NCI-H2029 (cell line): ENCODE results near the gene MB.

Source experiments
- DNase-seq: peaks from one replicate; lab custom pipeline; 2025; lab: John Stamatoyannopoulos, UW

MB gene

GRCh38 chr22:35593891-35594470, 23.1 kb downstream of the MB start:
- DNase-seq = no peak

DNA sequence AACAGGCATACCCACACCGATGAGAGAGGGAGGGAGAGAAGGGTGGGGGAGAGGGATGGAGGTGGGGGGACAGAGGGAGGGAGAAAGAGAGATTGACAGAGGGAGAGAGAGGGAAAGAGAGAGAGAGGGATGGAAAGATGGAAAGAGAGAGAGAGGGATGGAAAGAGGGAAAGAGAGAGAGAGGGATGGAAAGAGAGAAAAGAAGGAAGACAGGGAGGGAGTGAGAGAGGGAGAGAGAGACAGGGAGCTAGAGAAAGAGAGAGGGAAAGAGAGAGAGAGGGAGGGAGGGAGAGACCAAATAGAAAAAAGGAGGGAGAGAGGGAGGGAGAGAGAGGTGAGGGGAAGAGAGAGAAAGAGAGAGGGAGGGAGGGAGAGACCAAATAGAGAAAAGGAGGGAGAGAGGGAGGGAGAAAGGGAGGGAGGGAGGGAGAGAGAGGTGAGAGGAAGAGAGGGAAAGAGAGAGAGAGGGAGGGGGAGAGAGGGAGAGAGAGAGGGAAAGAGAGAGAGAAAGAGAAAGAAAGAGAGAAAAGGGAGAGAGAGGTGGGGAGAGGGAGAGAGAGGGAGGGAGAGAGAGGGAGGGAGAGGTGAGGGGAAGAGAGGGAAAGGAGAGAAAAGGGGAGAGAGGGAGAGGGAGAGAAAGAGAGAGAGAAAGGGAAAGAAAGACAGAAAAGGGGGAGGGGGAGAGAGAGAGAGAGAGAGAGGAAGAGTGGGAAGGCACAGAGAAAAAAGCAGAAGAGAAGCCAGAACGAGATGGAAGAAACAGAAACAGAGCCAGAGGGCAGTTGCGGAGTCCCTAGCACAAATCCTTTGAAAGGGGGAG, 23.8 kb downstream of the MB start:
- no peak for DNase-seq

- no peak for DNase-seq
Measured at GRCh38 chr22:35592418-35592967, 24.6 kb downstream of the MB start.

- DNase-seq = no peak
Measured at GRCh38 chr22:35591714-35592417, 25.3 kb downstream of the MB start.

DNA sequence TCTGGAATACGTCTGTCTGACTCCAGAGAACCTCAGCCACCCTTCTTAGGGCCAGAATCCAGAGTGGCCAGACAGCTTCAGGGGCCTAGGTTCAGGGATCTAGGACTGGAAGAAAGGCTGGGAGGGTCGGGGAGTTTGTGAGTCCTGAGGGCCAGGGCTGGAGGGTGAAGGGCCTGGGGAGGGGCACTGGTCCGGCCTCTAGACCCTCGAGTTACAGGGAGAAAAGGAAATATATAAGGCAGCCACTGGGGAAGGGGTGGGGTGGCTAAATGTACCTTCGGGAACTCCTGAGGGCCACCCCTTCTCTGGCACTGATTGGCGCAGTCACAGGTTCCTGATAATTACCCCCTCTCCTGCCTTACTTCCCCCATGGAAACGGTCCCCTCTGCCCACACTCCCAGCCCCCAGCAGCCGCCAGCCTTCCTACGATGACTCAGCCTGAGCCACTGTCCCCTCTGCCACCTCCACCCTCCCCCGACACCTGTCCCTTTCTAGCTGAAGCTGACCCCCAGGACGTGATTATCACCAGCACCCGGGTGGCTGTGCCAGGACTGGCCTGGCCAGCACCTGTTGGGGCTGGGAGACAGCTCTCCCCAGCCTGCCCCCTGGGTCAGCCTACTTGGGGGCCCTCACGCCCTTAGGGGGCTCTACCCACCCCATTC, 26.4 kb downstream of the MB start:
- no peak for DNase-seq

DNA sequence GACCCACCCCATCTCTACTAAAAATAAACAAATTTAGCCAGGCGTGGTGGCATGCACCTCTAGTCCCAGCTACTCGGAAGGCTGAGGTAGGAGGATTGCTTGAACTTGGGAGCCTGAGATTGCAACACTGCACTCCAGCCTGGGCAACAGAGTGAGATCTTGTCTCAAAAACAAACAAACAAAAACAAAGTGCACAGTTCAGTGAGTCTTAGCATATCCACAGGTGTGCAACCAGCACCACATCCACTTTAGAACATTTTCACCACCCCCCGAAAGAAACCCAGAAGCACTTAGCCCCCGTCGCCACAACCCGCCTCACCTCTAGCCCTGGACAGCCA, 27.4 kb downstream of the MB start:
- DNase-seq = no peak

GRCh38 chr22:35589071-35589755, 27.9 kb downstream of the MB start:
- DNase-seq = no peak

DNA sequence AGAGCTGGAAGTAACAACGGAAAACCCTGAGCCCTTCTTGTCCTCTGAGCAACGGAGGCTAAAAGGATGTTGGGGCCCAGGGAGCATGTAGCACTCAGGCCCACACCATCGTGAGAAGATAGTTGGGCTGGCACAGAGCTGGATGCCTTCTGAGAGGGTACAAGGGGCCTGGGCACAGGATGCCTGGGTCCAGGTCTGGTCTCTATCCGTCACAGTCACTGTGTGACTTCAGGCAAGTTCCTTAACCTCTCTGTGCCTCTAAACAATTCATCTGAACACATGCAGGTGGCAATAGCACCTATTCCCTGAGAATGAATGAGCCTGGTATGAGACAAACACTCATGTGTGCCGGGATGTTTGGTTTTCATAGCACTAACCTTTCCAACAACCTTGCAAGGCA, 29.2 kb downstream of the MB start:
- no peak for DNase-seq

DNA sequence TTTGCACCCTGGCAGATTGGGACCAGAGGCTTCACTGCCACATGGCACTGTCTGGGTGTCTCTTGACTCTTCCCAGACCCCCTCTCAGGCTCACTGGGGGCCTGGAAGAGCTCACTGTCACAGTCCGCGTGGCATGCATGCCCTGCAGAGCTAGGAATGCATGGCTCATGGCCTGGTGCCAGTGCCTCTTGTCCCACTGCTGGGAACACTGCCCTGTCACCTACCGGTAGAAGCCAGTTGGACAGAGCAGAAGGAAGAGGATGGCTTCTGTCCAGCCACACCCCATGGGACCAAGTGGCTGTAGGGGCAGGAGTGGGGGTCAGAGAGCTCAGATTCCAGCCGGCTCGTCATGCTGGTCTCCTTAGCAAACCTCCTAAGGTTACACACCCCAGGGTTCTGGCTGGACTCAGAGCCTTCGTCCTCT, 29.7 kb downstream of the MB start:
- DNase-seq = peak; percentile 71

- DNase-seq = no peak
Measured at GRCh38 chr22:35586771-35587170, 30.4 kb downstream of the MB start.

DNA sequence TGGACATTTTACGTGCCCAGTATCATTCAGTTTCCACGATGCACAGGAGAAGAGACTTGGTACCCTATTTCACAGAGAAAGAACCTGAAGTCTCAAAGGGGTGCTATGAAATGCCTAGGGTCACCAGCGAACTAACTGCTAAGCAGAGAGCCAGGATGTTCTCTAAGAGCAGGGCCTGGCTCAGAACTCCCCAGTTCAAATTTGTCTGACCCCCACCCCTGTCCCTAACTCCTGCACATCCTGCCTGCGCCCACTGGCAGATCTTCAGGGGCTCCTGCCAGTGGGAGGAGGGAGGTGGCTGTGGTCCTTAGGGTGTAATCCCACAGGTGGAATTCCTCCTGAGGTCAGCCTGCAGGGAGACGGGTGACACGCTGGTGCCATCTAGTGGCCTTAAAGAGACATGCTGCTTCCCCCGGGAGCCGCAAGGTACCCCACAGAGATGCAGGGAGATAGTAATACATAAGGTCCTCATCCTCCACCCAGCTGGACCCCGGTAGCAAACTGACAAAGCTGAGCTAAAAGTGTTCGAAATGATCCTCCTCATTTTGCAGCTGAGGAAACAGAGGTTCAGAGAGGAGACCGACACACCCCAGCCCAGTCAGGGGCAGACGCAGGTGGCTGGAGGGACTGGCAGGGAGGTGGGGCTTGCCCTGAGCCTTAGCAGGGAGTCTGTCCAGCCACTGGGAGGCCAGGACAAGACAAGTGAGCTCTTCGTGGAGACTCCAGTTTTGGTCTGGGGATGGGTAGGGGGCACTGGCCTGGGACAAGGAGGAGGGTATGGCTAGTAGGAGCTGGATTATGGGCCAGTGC, 34.1 kb downstream of the MB start:
- DNase-seq = peak; percentile 43

DNA sequence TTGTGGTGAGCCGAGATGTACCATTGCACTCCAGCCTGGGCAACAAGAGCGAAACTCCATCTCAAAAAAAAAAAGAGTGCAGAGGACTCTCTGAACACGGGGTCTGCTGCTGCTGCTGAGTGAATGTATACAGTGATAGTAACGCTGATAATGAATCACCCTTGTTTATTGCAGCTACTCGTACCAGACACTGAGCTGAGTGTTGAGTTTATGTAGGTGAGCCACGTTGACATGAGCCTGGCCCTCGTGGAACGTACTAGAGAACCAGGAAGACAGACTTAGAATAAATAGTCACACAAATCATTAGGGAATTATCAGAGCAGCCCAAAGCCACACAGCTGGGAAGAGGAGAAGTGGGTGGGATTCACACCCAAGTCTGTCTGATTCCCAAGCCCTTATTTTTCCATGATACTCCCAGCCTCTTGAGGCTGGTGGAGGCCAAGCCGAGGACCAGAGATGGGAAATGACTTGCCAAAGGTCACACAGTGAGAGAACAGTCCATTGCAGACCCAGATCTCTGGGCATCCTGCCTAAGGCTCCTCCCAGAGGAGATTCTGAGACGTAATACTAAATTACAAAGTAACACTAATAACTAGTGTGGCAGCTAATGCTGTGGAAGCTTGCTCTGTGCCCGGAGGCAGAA, 34.8 kb downstream of the MB start:
- no peak for DNase-seq

GRCh38 chr22:35581023-35581413, 36.1 kb downstream of the MB start:
- DNase-seq = no peak

DNA sequence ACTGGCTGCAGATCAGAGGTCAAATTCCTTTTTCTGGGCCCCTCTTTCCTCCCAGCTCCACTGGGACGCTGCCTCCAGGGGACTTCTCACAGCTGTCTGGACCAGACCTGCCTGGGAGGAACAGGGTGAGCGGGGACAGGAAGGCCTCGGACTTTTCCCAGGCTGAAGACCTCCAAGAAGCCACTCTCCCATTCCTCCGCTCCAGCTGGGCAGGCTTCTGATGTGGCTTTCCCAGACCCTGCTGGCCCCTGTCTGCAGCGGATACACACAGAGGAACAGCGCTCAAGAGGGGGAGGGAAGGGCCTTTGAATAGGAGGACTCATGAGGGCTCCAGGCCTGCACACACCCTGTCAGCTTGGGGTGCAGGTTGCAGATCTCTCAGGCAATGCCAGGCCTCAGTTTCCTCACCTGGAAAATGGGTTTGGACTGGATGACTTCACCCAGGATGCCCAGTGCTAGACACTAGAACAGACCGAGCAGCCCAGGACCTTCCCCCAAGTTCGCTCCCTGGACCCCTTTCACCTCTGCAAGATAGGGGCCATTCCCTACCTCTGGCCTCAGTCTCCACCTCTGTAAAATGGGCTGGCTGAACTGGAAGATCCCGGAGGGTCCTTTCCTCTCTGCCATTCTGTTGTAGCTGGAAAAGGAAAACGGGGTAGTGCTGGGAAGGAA, 36.6 kb downstream of the MB start:
- no peak for DNase-seq

GRCh38 chr22:35578836-35579575, 38.1 kb downstream of the MB start:
- DNase-seq = no peak

- no peak for DNase-seq
Measured at GRCh38 chr22:35577799-35578659, 39.1 kb downstream of the MB start.

DNA sequence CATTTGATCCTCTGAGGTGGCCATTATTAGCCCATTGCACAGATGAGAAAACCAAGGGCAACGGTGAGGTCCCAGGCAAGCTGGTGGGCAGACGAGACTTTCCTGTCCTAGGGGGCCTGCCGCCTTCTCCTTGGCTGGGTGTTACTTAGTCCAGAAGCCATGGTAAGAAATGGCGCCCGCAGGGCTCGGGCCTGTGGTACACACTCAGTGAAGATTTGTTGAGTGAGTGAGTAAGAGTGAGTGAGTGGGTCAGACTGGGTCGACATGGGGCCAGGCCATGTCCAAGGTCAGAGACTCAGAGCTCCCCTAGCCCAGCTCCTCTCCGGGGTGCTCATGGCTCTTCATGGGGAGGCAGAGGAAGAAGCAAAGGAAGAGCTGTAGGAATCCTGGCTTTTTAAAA, 40.5 kb downstream of the MB start:
- DNase-seq = no peak

DNA sequence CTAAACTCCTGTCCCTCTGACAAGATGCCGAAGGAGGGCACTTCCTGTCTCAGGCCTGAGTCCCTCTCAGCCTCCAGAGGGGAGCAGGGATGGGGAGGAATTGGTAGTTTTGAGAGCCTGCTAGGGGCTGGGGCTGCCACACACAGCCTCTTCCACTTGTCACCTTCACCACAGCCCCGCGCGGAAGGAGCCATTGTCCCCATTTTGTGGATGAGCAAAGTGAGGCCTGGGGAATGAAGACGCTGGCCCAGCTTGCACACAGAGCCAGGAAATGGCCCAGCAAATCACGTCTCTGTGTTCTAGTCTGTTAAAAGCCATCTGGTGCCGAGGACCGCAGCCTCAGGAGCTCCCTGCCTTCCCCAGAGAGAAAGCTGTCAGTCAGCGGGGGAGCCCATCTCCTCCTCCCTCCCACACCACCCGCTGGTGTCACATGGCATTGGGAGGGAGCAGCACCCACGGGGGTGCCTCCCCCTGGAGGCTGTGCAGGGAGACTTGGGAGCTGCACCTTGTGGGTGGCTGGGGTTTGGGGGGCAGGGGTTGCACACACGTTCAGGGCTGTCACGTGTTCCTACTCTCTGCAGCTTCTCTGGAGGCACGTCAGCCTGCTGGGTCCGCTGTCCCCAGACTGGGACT, 41.9 kb downstream of the MB start:
- DNase-seq = no peak
